ENCODE measurements around the gene CCDC136.

- no peak for TF ChIP-seq POLR2A (IDR thresholded peaks at IDR 0.05; ENCODE audit: low read depth)
- TF ChIP-seq CTCF (IDR thresholded peaks at IDR 0.05) = no peak
Observed at GRCh38 chr7:128837521-128837921, 45.8 kb downstream of the CCDC136 start.

Data from esophagus muscularis mucosa (tissue), 3 donors.